Suprapubic skin (tissue), 4 donors: ENCODE results near the gene RPP14.

Experiments
- EP300 ChIP-seq: sonication (generic); formaldehyde crosslinking; IDR thresholded peaks from one replicate; pipeline ENCODE4 v1.6.1; 2017; ENCODE audit warnings: antibody characterized with exemption
- POLR2A ChIP-seq, 2 donors: fragments of 450-650 bp; IDR thresholded peaks; one replicate each; pipeline ENCODE4 v1.6.1; 2017; ENCODE audit warnings: antibody characterized with exemption in 2 of 2, mild to moderate bottlenecking in 2 of 2, moderate library complexity in 2 of 2
- POLR2AphosphoS5 ChIP-seq, 3 donors: sonication (generic); formaldehyde crosslinking; IDR thresholded peaks; one replicate each; pipeline ENCODE4 v1.6.1; 2017; ENCODE audit warnings: antibody characterized with exemption in 3 of 3
- TF ChIP-seq, protein P1 (sequence below), 2 donors: fragments of 200-600 bp in 1 of 2; fragments of 450-650 bp in 1 of 2; sonication (generic) in 1 of 2; IDR thresholded peaks; one replicate each; pipeline ENCODE4 v1.5.1; 2016 to 2019; ENCODE audit warnings: antibody characterized with exemption in 2 of 2, mild to moderate bottlenecking in 1 of 2, moderate library complexity in 1 of 2

DNA sequence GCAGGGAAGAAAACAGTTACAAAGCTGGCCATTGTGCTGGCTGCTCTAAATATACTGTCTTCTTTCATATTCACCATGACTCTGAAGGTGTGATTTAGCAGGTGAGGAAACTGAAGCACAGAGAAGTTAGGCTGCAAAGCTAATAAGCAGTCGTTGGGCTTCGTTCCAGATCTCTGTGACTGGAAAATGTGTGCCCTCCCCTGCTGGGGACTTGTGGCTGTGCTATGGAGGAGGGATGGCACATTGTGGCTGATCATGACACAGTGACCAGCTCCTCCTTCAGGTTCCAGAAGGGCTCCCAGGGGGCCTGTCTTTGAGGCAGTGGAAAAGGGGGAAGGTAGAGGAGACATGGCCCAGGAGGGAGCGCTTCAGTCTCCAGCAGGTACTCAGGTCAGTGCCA, 45.9 kb downstream of the RPP14 start:
- TF ChIP-seq, protein P1, sequence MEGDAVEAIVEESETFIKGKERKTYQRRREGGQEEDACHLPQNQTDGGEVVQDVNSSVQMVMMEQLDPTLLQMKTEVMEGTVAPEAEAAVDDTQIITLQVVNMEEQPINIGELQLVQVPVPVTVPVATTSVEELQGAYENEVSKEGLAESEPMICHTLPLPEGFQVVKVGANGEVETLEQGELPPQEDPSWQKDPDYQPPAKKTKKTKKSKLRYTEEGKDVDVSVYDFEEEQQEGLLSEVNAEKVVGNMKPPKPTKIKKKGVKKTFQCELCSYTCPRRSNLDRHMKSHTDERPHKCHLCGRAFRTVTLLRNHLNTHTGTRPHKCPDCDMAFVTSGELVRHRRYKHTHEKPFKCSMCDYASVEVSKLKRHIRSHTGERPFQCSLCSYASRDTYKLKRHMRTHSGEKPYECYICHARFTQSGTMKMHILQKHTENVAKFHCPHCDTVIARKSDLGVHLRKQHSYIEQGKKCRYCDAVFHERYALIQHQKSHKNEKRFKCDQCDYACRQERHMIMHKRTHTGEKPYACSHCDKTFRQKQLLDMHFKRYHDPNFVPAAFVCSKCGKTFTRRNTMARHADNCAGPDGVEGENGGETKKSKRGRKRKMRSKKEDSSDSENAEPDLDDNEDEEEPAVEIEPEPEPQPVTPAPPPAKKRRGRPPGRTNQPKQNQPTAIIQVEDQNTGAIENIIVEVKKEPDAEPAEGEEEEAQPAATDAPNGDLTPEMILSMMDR (IDR thresholded peaks at IDR 0.05) = no peak
- TF ChIP-seq POLR2AphosphoS5 (IDR thresholded peaks at IDR 0.05) (no peak), POLR2A (IDR thresholded peaks at IDR 0.05) (no peak), EP300 (no peak)
